Endothelial cell of umbilical vein (primary cell): Measurements from ENCODE around the gene CACNA1E. TPM values are rescaled to one million over a fixed set of nuclear protein-coding genes. Genes with fewer than 3 reads are reported as not detected.

Source experiments
- BruUV-seq: library from RNA; stranded (reverse); fragments of 400-500 nt; replicated peaks from 2 replicates; lab custom pipeline; 2021; lab: Mats Ljungman, UMichigan
- CTCF ChIA-PET: fragments of 300-600, 350-600 bp; sonication (Branson Sonifier 250); formaldehyde crosslinking; loops from one replicate; lab custom pipeline; 2021; ENCODE audit warnings: antibody characterized with exemption, inconsistent platforms; lab: Charles Lee
- POLR2A ChIA-PET: fragments of 300-600, 350-600 bp; sonication (Branson Sonifier 250); formaldehyde crosslinking; loops from one replicate; lab custom pipeline; 2021; ENCODE audit warnings: antibody characterized with exemption, inconsistent platforms; lab: Charles Lee
- DNase-seq: peaks from one replicate; pipeline ENCODE4 v3.0.0-alpha.2; 2011; ENCODE audit warnings: low read depth, low spot score
- FAIRE-seq: peaks from 2 replicates; lab custom pipeline; 2011; peaks lifted over from hg19 to GRCh38; lab: Jason Lieb, UNC
- H2AFZ ChIP-seq: 2 replicates; pipeline ENCODE4 v1.6.0; 2012; ENCODE audit warnings: low read depth, low read length, control low read depth, inconsistent platforms
- H3K27ac ChIP-seq: 2 replicates; pipeline ENCODE4 v1.5.1; 2011; ENCODE audit warnings: low read depth, mild to moderate bottlenecking, control low read depth, low read length, moderate library complexity; ENCODE audit not compliant: insufficient read depth
- H3K27me3 ChIP-seq, 2 experiments: 2 replicates each; pipeline versions ENCODE4 v1.6.0 to v1.6.1; 2011; ENCODE audit warnings: low read length in 2 of 2, mixed read lengths in 1 of 2; ENCODE audit not compliant: control insufficient read depth in 2 of 2, insufficient read depth in 2 of 2
- H3K36me3 ChIP-seq, 2 experiments: 2 replicates in 1 of 2; 3 replicates in 1 of 2; pipeline ENCODE4 v1.5.1; 2011; ENCODE audit warnings: low read length in 2 of 2, mild to moderate bottlenecking in 1 of 2, moderate library complexity in 1 of 2; ENCODE audit not compliant: control insufficient read depth in 2 of 2, insufficient read depth in 2 of 2; ENCODE audit errors: extremely low read depth in 1 of 2
- H3K4me1 ChIP-seq: 3 replicates; pipeline ENCODE4 v1.5.1; 2011; ENCODE audit warnings: mild to moderate bottlenecking, low read length; ENCODE audit not compliant: control insufficient read depth, insufficient read depth; ENCODE audit errors: extremely low read depth
- H3K4me2 ChIP-seq: 2 replicates; pipeline ENCODE4 v1.6.1; 2011; ENCODE audit warnings: low read length, control low read depth, mixed read lengths; ENCODE audit not compliant: insufficient read depth
- H3K4me3 ChIP-seq, 3 experiments: fragments of 200-600 bp in 1 of 3; sonication (generic), shearing (Covaris generic) in 1 of 3; replicated peaks in 1 of 3; 2 replicates each; pipeline ENCODE4 v1.5.1; 2011 to 2016; ENCODE audit warnings: control low read depth in 3 of 3, low read length in 3 of 3, mild to moderate bottlenecking in 2 of 3, inconsistent platforms in 1 of 3, low read depth in 1 of 3, moderate library complexity in 1 of 3; ENCODE audit not compliant: insufficient read depth in 1 of 3
- H3K79me2 ChIP-seq: 2 replicates; pipeline ENCODE4 v1.6.0; 2012; ENCODE audit warnings: low read length, inconsistent platforms; ENCODE audit not compliant: control insufficient read depth, insufficient read depth
- H3K9ac ChIP-seq: replicated peaks from 2 replicates; pipeline ENCODE3; 2011; ENCODE audit warnings: low read length, control low read depth; ENCODE audit not compliant: insufficient read depth; ENCODE audit errors: extremely low read depth
- H3K9me1 ChIP-seq: replicated peaks from 3 replicates; pipeline ENCODE4 v1.6.0; 2011; ENCODE audit warnings: mild to moderate bottlenecking, low read length; ENCODE audit not compliant: control insufficient read depth, insufficient read depth; ENCODE audit errors: extremely low read depth
- H3K9me3 ChIP-seq: replicated peaks from 2 replicates; pipeline ENCODE4 v1.5.1; 2012; ENCODE audit warnings: low read length, inconsistent platforms; ENCODE audit not compliant: control insufficient read depth, insufficient read depth
- H4K20me1 ChIP-seq: replicated peaks from 2 replicates; pipeline ENCODE3; 2011; ENCODE audit warnings: mild to moderate bottlenecking, low read length; ENCODE audit not compliant: control insufficient read depth, insufficient read depth; ENCODE audit errors: extremely low read depth
- FOS ChIP-seq: IDR thresholded peaks from 2 replicates; pipeline ENCODE4 v1.6.1; 2011; ENCODE audit warnings: mild to moderate bottlenecking, low read length, moderate library complexity, borderline replicate concordance; ENCODE audit not compliant: insufficient read depth
- GATA2 ChIP-seq: IDR thresholded peaks from 2 replicates; pipeline ENCODE4 v1.7.0; 2011; ENCODE audit warnings: low read depth, mild to moderate bottlenecking, moderate library complexity, mixed read lengths, low read length; ENCODE audit not compliant: insufficient read length, insufficient read depth
- JUN ChIP-seq: IDR thresholded peaks from 2 replicates; pipeline ENCODE4 v1.6.1; 2011; ENCODE audit warnings: borderline replicate concordance, low read depth; ENCODE audit not compliant: insufficient read length, insufficient read depth
- MYC ChIP-seq: IDR thresholded peaks from one replicate; pipeline ENCODE4 v1.6.1; 2011; ENCODE audit warnings: mild to moderate bottlenecking, low read depth, low read length
- dilution Hi-C: fragments of 300-500 bp; cut with MboI; formaldehyde crosslinking; loops from one replicate; pipeline ENCODE4 v1.15.0; 2019; ENCODE audit warnings: low sequenced_read_pairs; ENCODE audit not compliant: extremely low pct_ligation_motif_present
- intact Hi-C: fragments of 100-400 bp; cut with micrococcal nuclease; formaldehyde crosslinking; loops from one replicate; pipeline ENCODE4 v1.10.0; 2022
- polyA plus RNA-seq, 4 experiments: library from polyadenylated mRNA; depleted of rRNA in 3 of 4; stranded (reverse) in 3 of 4; unstranded in 1 of 4; fragments of >200 nt; gene quantifications; 2 replicates each; pipeline versions ENCODE4 v1.2.1 to v1.2.3, GENCODE V29; 2011 to 2012; ENCODE audit warnings: missing spikeins in 1 of 4
- total RNA-seq: library from RNA; stranded (reverse); gene quantifications from 2 replicates; pipeline ENCODE4 v1.2.3, GENCODE V29; 2021
- TF ChIP-seq, protein P1 (sequence below), 2 donors: IDR thresholded peaks; 1 replicate in 1 of 2; 2 replicates in 1 of 2; pipeline ENCODE4 v1.5.1; 2011; ENCODE audit warnings: low read length in 2 of 2, mild to moderate bottlenecking in 2 of 2, moderate library complexity in 2 of 2, control low read depth in 1 of 2, inconsistent platforms in 1 of 2, low read depth in 1 of 2; ENCODE audit not compliant: insufficient read depth in 1 of 2; ENCODE audit errors: extremely low read depth in 1 of 2
- TF ChIP-seq, protein P2 (sequence below): IDR thresholded peaks from 2 replicates; pipeline ENCODE4 v1.6.1; 2011; ENCODE audit not compliant: insufficient read depth, insufficient read length

Gene CACNA1E
- total and polyA plus RNA-seq, 2 donors (not counting 3 experiments of a cell fraction or from before 2014, with no cell fraction given) = not detected

DNA sequence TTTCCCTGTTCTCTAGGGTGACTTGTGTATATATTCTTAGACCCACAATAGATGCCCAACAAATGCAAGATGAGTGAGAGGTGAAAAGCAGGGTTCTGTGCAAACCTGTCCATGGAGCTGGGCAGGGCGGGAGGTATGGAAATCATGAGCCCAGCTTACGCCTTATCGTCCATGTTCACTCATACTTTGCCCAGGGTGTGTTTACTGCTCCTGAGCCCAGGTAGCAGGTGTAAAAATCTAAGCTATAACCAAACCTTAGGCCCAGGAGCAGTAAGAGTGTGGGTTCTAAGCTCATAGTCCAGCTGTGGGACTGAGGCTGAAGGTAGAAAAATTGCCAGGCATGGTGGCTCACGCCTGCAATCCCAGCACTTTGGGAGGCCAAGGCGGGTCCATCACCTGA, 48.1 kb downstream of the CACNA1E start:
- intact Hi-C loops = no loop called here
- Histone ChIP-seq H3K27ac (no peak overlapping the region), H3K9me1 (no peaks in the 10 kb centered on the region), H2AFZ (no peak overlapping the region), H3K79me2 (no peaks in the 10 kb centered on the region), H3K4me3 (no peak overlapping the region), H3K4me2 (no peak overlapping the region), H3K27me3 (no peaks in the 10 kb centered on the region), H3K4me1 (no peaks in the 10 kb centered on the region), H3K36me3 (no peaks in the 10 kb centered on the region), H3K9ac (no peak overlapping the region), H4K20me1 (no peaks in the 10 kb centered on the region), H3K9me3 (no peaks in the 10 kb centered on the region)
- dilution Hi-C loops = no loop called here
- no TSS peak for BruUV-seq
- FAIRE-seq (no peak), DNase-seq (no peak)
- CTCF ChIA-PET = no interaction called here
- POLR2A ChIA-PET = no interaction called here
- TF ChIP-seq JUN (no peak), MYC (no peak), GATA2 (no peak), FOS (no peak)
- TF ChIP-seq, protein P1, sequence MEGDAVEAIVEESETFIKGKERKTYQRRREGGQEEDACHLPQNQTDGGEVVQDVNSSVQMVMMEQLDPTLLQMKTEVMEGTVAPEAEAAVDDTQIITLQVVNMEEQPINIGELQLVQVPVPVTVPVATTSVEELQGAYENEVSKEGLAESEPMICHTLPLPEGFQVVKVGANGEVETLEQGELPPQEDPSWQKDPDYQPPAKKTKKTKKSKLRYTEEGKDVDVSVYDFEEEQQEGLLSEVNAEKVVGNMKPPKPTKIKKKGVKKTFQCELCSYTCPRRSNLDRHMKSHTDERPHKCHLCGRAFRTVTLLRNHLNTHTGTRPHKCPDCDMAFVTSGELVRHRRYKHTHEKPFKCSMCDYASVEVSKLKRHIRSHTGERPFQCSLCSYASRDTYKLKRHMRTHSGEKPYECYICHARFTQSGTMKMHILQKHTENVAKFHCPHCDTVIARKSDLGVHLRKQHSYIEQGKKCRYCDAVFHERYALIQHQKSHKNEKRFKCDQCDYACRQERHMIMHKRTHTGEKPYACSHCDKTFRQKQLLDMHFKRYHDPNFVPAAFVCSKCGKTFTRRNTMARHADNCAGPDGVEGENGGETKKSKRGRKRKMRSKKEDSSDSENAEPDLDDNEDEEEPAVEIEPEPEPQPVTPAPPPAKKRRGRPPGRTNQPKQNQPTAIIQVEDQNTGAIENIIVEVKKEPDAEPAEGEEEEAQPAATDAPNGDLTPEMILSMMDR (IDR thresholded peaks at IDR 0.05; ENCODE audit: extremely low read depth in 1 of 2, insufficient read depth in 1 of 2, low read depth in 1 of 2, low read length in 2 of 2) = no peak

DNA sequence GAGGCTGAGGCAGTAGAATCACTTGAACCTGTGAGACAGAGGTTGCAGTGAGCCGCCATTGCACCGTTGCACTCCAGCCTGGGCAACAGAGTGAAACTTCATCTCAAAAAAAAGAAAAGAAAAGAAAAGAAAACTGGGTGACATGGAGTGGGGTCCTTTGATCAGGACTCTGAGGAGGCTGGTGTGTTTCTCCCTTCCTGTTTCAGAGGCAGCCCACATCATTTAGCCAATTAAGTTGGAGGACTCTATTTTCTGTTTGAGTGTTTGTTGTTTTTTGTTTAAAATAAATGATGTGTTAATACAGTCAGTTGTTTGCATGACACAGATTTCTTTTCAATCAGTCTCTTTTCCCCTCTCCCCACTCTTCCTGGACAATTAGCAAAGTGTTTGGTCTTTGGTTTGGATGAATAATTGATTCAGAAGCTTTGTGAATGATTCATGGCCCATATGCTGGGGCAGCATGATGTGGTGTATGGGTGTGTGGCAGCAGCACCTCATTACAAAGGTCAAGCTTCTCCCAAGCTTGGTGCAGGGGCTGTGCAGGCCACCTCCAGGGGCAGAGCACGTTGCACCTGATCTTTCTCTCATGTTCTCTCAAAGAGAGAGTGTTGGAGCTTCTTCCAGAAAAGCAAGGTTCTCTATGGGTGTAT, 48.8 kb downstream of the CACNA1E start:
- Histone ChIP-seq H3K27me3 (no peaks in the 10 kb centered on the region), H3K9ac (no peak overlapping the region), H3K9me1 (no peaks in the 10 kb centered on the region), H3K27ac (no peak overlapping the region), H3K36me3 (no peaks in the 10 kb centered on the region), H4K20me1 (no peaks in the 10 kb centered on the region), H2AFZ (no peak overlapping the region), H3K79me2 (no peaks in the 10 kb centered on the region), H3K9me3 (no peaks in the 10 kb centered on the region), H3K4me2 (no peak overlapping the region), H3K4me1 (no peaks in the 10 kb centered on the region), H3K4me3 (no peak overlapping the region)
- TF ChIP-seq JUN = no peak
- TF ChIP-seq, protein P2, sequence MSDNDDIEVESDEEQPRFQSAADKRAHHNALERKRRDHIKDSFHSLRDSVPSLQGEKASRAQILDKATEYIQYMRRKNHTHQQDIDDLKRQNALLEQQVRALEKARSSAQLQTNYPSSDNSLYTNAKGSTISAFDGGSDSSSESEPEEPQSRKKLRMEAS = no peak
- BruUV-seq = no TSS peak
- CTCF ChIA-PET = no interaction called here
- POLR2A ChIA-PET = no interaction called here
- FAIRE-seq (no peak), DNase-seq (no peak)
- intact Hi-C loops (no loop called here), dilution Hi-C loops (no loop called here)
